Neuronal stem cell (in vitro differentiated cells): ENCODE measurements around the gene SCYGR1.
A peak's percentile ranks its signal among the peaks of the same experiment; 100 is the strongest.

Experiments
- DNase-seq: peaks from one replicate; pipeline ENCODE4 v3.0.0-alpha.2; 2013; ENCODE audit warnings: low spot score
- H2AFZ ChIP-seq: one replicate; pipeline ENCODE4 v1.6.1; 2013; ENCODE audit warnings: mild to moderate bottlenecking, low read length, inconsistent platforms
- H2AK5ac ChIP-seq: 2 replicates; pipeline ENCODE4 v1.6.1; 2013; ENCODE audit warnings: low read depth, mild to moderate bottlenecking, inconsistent platforms, low read length, moderate library complexity, mixed read lengths
- H2BK120ac ChIP-seq: 2 replicates; pipeline ENCODE4 v1.6.1; 2013; ENCODE audit warnings: low read depth, mild to moderate bottlenecking, inconsistent platforms, low read length, moderate library complexity, mixed read lengths
- H2BK12ac ChIP-seq: one replicate; pipeline ENCODE4 v1.6.1; 2013; ENCODE audit warnings: low read length, inconsistent platforms
- H2BK15ac ChIP-seq: 2 replicates; pipeline ENCODE4 v1.6.1; 2013; ENCODE audit warnings: mild to moderate bottlenecking, low read length, inconsistent platforms, mixed read lengths
- H2BK5ac ChIP-seq: one replicate; pipeline ENCODE4 v1.6.1; 2013; ENCODE audit warnings: inconsistent platforms, mild to moderate bottlenecking, low read length, moderate library complexity
- H3K14ac ChIP-seq: one replicate; pipeline ENCODE4 v1.6.1; 2013; ENCODE audit warnings: low read length, inconsistent platforms
- H3K18ac ChIP-seq: 2 replicates; pipeline ENCODE4 v1.6.1; 2013; ENCODE audit warnings: low read length, inconsistent platforms
- H3K23ac ChIP-seq: 2 replicates; pipeline ENCODE4 v1.6.1; 2013; ENCODE audit warnings: low read depth, mild to moderate bottlenecking, mixed read lengths, low read length, inconsistent platforms; ENCODE audit not compliant: poor library complexity
- H3K27ac ChIP-seq: replicated peaks from 3 replicates; pipeline ENCODE4 v1.5.1; 2013; ENCODE audit warnings: low read length, inconsistent platforms
- H3K27me3 ChIP-seq, 3 experiments: 2 replicates each; pipeline ENCODE4 v1.6.1; 2013; ENCODE audit warnings: low read length in 3 of 3, mild to moderate bottlenecking in 2 of 3, inconsistent platforms in 1 of 3, low read depth in 1 of 3, mixed read lengths in 1 of 3, moderate library complexity in 1 of 3; ENCODE audit not compliant: control insufficient read depth in 3 of 3, insufficient read depth in 3 of 3
- H3K36me3 ChIP-seq, 2 donors: replicated peaks in 1 of 2; 2 replicates each; pipeline ENCODE4 v1.6.1; 2013; ENCODE audit warnings: low read length in 2 of 2; ENCODE audit not compliant: control insufficient read depth in 2 of 2, insufficient read depth in 2 of 2
- H3K4ac ChIP-seq: 2 replicates; pipeline ENCODE4 v1.6.1; 2013; ENCODE audit warnings: inconsistent platforms, mild to moderate bottlenecking, low read length, moderate library complexity
- H3K4me1 ChIP-seq, 2 donors: 1 replicate in 1 of 2; 2 replicates in 1 of 2; pipeline ENCODE4 v1.6.1; 2013; ENCODE audit warnings: low read length in 2 of 2, low read depth in 1 of 2; ENCODE audit not compliant: control insufficient read depth in 2 of 2, insufficient read depth in 1 of 2
- H3K4me2 ChIP-seq: one replicate; pipeline ENCODE4 v1.6.1; 2013; ENCODE audit warnings: mild to moderate bottlenecking, low read length, inconsistent platforms; ENCODE audit not compliant: insufficient read depth, poor library complexity, severe bottlenecking
- H3K4me3 ChIP-seq, 2 donors: 2 replicates each; pipeline ENCODE4 v1.5.1; 2013; ENCODE audit warnings: low read length in 2 of 2, mild to moderate bottlenecking in 2 of 2, inconsistent platforms in 1 of 2, moderate library complexity in 1 of 2
- H3K79me1 ChIP-seq: one replicate; pipeline ENCODE4 v1.6.1; 2013; ENCODE audit warnings: low read depth, mild to moderate bottlenecking, inconsistent platforms, low read length, moderate library complexity
- H3K9ac ChIP-seq: one replicate; pipeline ENCODE4 v1.6.1; 2013; ENCODE audit warnings: mild to moderate bottlenecking, low read depth, low read length, inconsistent platforms; ENCODE audit not compliant: poor library complexity
- H3K9me3 ChIP-seq, 2 donors: replicated peaks in 1 of 2; 2 replicates each; pipeline versions ENCODE3 to v1.6.1; 2013; ENCODE audit warnings: low read length in 2 of 2, mild to moderate bottlenecking in 2 of 2, inconsistent platforms in 1 of 2, low read depth in 1 of 2, mixed read lengths in 1 of 2, moderate library complexity in 1 of 2; ENCODE audit not compliant: control insufficient read depth in 2 of 2, insufficient read depth in 1 of 2
- H4K8ac ChIP-seq: one replicate; pipeline ENCODE4 v1.6.1; 2013; ENCODE audit warnings: low read depth, mild to moderate bottlenecking, inconsistent platforms, low read length, moderate library complexity
- H4K91ac ChIP-seq: one replicate; pipeline ENCODE4 v1.6.1; 2013; ENCODE audit warnings: low read length, low read depth, mild to moderate bottlenecking, inconsistent platforms; ENCODE audit not compliant: poor library complexity
- WGBS, 2 donors: extraction: QIAGEN DNeasy Blood & Tissue Kit; methylation state at CpG; one replicate each; pipeline ENCODE4 v1.1.7; 2013; ENCODE audit warnings: missing lambda C conversion rate in 2 of 2, mixed read lengths in 1 of 2; ENCODE audit not compliant: insufficient read length in 2 of 2, insufficient replicate concordance in 1 of 2; ENCODE audit errors: extremely low coverage in 2 of 2; 5-methylcytosine and 5-hydroxymethylcytosine counted together

SCYGR1 gene

DNA sequence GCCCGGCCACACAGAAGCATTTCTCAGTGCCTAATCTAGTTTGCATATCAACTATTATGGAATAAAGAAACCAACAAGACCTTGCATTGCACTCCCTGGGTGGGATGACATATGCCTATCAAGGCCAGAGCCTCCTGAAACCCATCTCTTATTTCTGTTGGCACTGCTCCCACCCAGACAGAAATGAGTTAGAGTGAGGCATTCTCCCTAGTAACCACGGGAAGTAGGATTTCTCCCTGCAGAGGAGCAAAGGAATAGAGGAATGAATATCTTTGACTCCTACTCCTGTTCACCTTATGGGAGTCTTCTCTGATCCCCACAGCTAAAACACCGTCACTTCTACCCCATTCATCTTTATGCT is 24.2 kb upstream of the SCYGR1 start:
- H3K27me3 ChIP-seq = no peaks in the 10 kb centered on the region
- no peak overlapping the region for H3K9ac ChIP-seq
- H2BK15ac ChIP-seq = no peak overlapping the region
- no peaks in the 10 kb centered on the region for H3K79me1 ChIP-seq
- H3K4me1 ChIP-seq = peaks cover 0 to 2% of the 10 kb centered on the region in 2 donors
- no peak overlapping the region for H3K4me3 ChIP-seq
- no peak overlapping the region for H3K23ac ChIP-seq
- no peaks in the 10 kb centered on the region for H3K9me3 ChIP-seq
- no peak overlapping the region for H3K14ac ChIP-seq
- no peak overlapping the region for H4K8ac ChIP-seq
- H3K18ac ChIP-seq = no peak overlapping the region
- no peaks in the 10 kb centered on the region for H3K36me3 ChIP-seq
- no peak for DNase-seq
- H3K4ac ChIP-seq = no peak overlapping the region
- no peak overlapping the region for H3K27ac ChIP-seq
- no peak overlapping the region for H3K4me2 ChIP-seq
- H2AFZ ChIP-seq = no peak overlapping the region
- no peak overlapping the region for H2BK5ac ChIP-seq
- H2BK12ac ChIP-seq = no peak overlapping the region
- no peak overlapping the region for H2AK5ac ChIP-seq
- no peak overlapping the region for H4K91ac ChIP-seq
- no peak overlapping the region for H2BK120ac ChIP-seq
- WGBS, 2 donors = no CpG with 5 or more reads among the region's 3 CpGs

DNA sequence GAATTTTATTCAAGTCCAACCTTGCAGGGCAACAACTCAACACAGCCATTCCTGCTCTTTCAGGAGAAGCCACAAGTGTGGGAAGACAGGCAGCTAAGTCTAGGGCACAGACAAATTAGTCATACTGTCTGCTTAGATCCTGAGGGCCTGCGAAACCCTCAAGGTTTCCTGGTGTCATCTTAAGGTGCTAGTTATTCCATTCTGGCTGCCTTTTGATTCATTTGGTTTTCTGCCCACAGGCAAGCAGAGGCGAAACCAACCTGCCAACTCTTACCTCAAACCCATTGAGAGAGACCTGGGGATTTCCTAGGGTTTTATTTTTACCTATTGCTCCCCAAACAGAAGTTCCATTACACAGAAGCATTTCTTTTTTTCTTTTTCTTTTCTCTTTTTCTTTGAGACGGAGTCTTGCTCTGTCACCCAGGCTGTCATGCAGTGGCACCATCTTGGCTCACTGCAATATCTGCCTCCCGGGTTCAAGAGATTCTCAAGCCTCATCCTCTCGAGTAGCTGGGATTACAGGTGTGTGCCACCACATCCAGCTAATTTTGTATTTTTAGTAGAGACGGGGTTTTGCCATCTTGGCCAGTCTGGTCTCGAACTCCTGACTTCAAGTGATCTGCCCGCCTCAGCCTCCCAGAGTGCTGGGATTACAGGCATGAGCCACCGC is 23.7 kb upstream of the SCYGR1 start:
- no peak overlapping the region for H3K14ac ChIP-seq
- H2BK15ac ChIP-seq = no peak overlapping the region
- H4K8ac ChIP-seq = no peak overlapping the region
- H2AK5ac ChIP-seq = no peak overlapping the region
- no peak overlapping the region for H2BK5ac ChIP-seq
- H3K4me2 ChIP-seq = no peak overlapping the region
- H3K9ac ChIP-seq = no peak overlapping the region
- no peak for DNase-seq
- no peaks in the 10 kb centered on the region for H3K9me3 ChIP-seq
- H4K91ac ChIP-seq = no peak overlapping the region
- no peak overlapping the region for H3K23ac ChIP-seq
- H2BK120ac ChIP-seq = no peak overlapping the region
- peaks cover 3 to 4% of the 10 kb centered on the region in 2 donors for H3K4me1 ChIP-seq
- no peak overlapping the region for H3K4me3 ChIP-seq
- H3K79me1 ChIP-seq = no peaks in the 10 kb centered on the region
- no peak overlapping the region for H2BK12ac ChIP-seq
- no peak overlapping the region for H3K18ac ChIP-seq
- H3K27ac ChIP-seq = no peak overlapping the region
- H2AFZ ChIP-seq = no peak overlapping the region
- no peak overlapping the region for H3K4ac ChIP-seq
- WGBS, 2 donors = no CpG with 5 or more reads among the region's 9 CpGs
- no peaks in the 10 kb centered on the region for H3K36me3 ChIP-seq
- no peaks in the 10 kb centered on the region for H3K27me3 ChIP-seq

DNA sequence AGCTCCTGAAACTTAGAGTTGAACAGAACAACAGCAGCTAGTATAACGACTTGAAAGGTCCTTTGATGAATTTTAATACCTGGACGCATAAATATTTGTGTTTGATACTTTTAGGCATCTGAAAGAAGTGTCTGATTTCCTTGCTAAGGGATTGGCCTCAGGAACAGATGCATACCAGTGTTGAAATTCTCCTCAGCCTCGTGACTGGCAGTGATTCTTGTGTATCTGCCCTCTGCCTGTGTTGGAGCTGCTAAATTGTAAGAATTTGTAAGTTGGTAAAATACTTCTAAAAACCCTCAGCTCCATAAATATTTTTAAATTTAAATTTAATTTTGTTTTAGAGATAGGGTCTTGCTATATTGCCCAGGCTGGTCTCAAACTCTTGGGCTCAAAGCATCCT is 22.4 kb upstream of the SCYGR1 start:
- no peak for DNase-seq
- WGBS, 2 donors = no CpG with 5 or more reads among the region's 3 CpGs
- H2BK12ac ChIP-seq = no peak overlapping the region

DNA sequence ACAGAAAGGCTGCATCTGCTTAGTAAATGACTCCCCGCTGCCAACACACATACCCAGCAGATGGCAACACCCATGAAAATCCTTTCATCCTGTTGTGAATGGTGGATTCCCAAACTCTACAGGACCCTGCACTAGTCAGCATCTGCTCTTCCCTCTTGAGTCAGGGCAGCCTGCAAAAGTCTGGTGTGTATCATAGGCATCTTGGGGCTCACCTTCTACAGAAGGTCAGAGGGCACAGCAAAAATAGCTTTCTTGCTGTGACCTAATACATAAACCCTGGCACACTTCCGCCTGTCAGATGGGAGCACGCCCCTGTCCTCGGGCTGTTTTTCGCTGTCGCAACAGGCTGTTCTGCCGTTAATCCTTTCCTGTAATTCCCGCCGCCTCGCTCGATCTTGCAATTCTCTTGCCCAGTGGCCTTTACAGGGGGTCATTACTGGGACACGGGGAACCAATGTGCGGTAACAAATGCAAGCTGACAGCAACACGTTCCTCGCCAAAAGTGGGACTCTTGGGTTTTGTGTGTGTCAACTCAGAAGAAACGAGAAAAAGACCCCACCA is 19.9 kb upstream of the SCYGR1 start:
- no CpG with 5 or more reads among the region's 16 CpGs for WGBS, 2 donors
- peak overlapping the region; percentile 56 for H2AK5ac ChIP-seq
- H3K27ac ChIP-seq = no peak overlapping the region

More for the DNA sequence above, 22.4 kb upstream of the SCYGR1 start:
- Histone ChIP-seq H3K4me2 (no peak overlapping the region), H3K18ac (no peak overlapping the region), H4K8ac (no peak overlapping the region), H3K4ac (no peak overlapping the region), H2AK5ac (no peak overlapping the region), H4K91ac (no peak overlapping the region), H3K14ac (no peak overlapping the region), H3K27ac (no peak overlapping the region), H3K79me1 (no peaks in the 10 kb centered on the region), H2BK15ac (no peak overlapping the region), H3K4me1 (peaks cover 3 to 7% of the 10 kb centered on the region in 2 donors), H2BK120ac (no peak overlapping the region), H3K36me3 (no peaks in the 10 kb centered on the region), H3K23ac (no peak overlapping the region), H3K9me3 (no peaks in the 10 kb centered on the region), H3K9ac (no peak overlapping the region), H2AFZ (no peak overlapping the region), H2BK5ac (no peak overlapping the region), H3K27me3 (no peaks in the 10 kb centered on the region), H3K4me3 (no peak overlapping the region)

More for the DNA sequence above, 19.9 kb upstream of the SCYGR1 start:
- no peak overlapping the region for H3K14ac ChIP-seq
- H2AFZ ChIP-seq = no peak overlapping the region
- no peak overlapping the region for H2BK5ac ChIP-seq
- no peak overlapping the region for H3K23ac ChIP-seq
- peaks cover 3 to 7% of the 10 kb centered on the region in 2 donors for H3K4me1 ChIP-seq
- peak overlapping the region; percentile 48 for H3K18ac ChIP-seq
- peak overlapping the region; percentile 23 for H4K8ac ChIP-seq
- no peak overlapping the region for H3K4me3 ChIP-seq
- H3K9ac ChIP-seq = no peak overlapping the region
- no peak overlapping the region for H2BK12ac ChIP-seq
- peak overlapping the region; percentile 49 for H2BK15ac ChIP-seq
- no peaks in the 10 kb centered on the region for H3K9me3 ChIP-seq
- H3K4ac ChIP-seq = no peak overlapping the region
- H4K91ac ChIP-seq = no peak overlapping the region
- H3K79me1 ChIP-seq = no peaks in the 10 kb centered on the region
- H3K4me2 ChIP-seq = no peak overlapping the region
- H3K36me3 ChIP-seq = no peaks in the 10 kb centered on the region
- no peak overlapping the region for H2BK120ac ChIP-seq
- H3K27me3 ChIP-seq = no peaks in the 10 kb centered on the region
- DNase-seq = no peak
